Suprapubic skin (tissue), 3 donors: ENCODE data around the gene VEPH1.

Experiments
- CTCF ChIP-seq, 2 donors: fragments of 200-600 bp in 1 of 2; fragments of 450-650 bp in 1 of 2; sonication (generic) in 1 of 2; IDR thresholded peaks; one replicate each; pipeline ENCODE4 v1.5.1; 2016 to 2019; ENCODE audit warnings: antibody characterized with exemption in 2 of 2, mild to moderate bottlenecking in 1 of 2, moderate library complexity in 1 of 2
- POLR2A ChIP-seq, 2 donors: fragments of 450-650 bp; IDR thresholded peaks; one replicate each; pipeline ENCODE4 v1.6.1; 2017; ENCODE audit warnings: antibody characterized with exemption in 2 of 2, mild to moderate bottlenecking in 2 of 2, moderate library complexity in 2 of 2

- TF ChIP-seq CTCF (IDR thresholded peaks at IDR 0.05) (no peak), POLR2A (IDR thresholded peaks at IDR 0.05) (no peak)
Observed at GRCh38 chr3:157285966-157286365, 217.2 kb downstream of the VEPH1 start.
